Subcutaneous abdominal adipose tissue (tissue), 5 donors: Measurements from ENCODE around the gene C16orf87.
A peak's percentile ranks its signal among the peaks of the same experiment; 100 is the strongest.

ENCODE experiments used
- H3K27ac ChIP-seq: one replicate; pipeline ENCODE4 v1.7.0; 2013; ENCODE audit warnings: low read depth, mild to moderate bottlenecking, inconsistent platforms, low read length, moderate library complexity
- H3K27me3 ChIP-seq, 5 donors: one replicate each; pipeline ENCODE4 v1.7.0; 2013; ENCODE audit warnings: low read length in 5 of 5, inconsistent platforms in 1 of 5; ENCODE audit not compliant: control insufficient read depth in 5 of 5, insufficient read depth in 4 of 5
- H3K36me3 ChIP-seq, 5 donors: one replicate each; pipeline ENCODE4 v1.7.0; 2013; ENCODE audit warnings: low read length in 5 of 5; ENCODE audit not compliant: control insufficient read depth in 5 of 5, insufficient read depth in 5 of 5
- H3K4me1 ChIP-seq, 5 donors: one replicate each; pipeline ENCODE4 v1.7.0; 2013; ENCODE audit warnings: low read length in 5 of 5, mild to moderate bottlenecking in 3 of 5, moderate library complexity in 1 of 5; ENCODE audit not compliant: control insufficient read depth in 5 of 5, insufficient read depth in 5 of 5
- H3K4me3 ChIP-seq, 5 donors: one replicate each; pipeline ENCODE4 v1.7.0; 2013; ENCODE audit warnings: low read length in 5 of 5, low read depth in 1 of 5
- H3K9ac ChIP-seq, 5 donors: one replicate each; pipeline ENCODE4 v1.7.0; 2013; ENCODE audit warnings: low read length in 5 of 5, mild to moderate bottlenecking in 4 of 5, moderate library complexity in 3 of 5
- H3K9me3 ChIP-seq, 5 donors: one replicate each; pipeline ENCODE4 v1.7.0; 2013; ENCODE audit warnings: low read length in 5 of 5; ENCODE audit not compliant: control insufficient read depth in 5 of 5
- donor health status: healthy.
- donor health status: healthy.
- donor health status: healthy.
- donor health status: healthy.
- donor health status: healthy.

C16orf87 gene

DNA sequence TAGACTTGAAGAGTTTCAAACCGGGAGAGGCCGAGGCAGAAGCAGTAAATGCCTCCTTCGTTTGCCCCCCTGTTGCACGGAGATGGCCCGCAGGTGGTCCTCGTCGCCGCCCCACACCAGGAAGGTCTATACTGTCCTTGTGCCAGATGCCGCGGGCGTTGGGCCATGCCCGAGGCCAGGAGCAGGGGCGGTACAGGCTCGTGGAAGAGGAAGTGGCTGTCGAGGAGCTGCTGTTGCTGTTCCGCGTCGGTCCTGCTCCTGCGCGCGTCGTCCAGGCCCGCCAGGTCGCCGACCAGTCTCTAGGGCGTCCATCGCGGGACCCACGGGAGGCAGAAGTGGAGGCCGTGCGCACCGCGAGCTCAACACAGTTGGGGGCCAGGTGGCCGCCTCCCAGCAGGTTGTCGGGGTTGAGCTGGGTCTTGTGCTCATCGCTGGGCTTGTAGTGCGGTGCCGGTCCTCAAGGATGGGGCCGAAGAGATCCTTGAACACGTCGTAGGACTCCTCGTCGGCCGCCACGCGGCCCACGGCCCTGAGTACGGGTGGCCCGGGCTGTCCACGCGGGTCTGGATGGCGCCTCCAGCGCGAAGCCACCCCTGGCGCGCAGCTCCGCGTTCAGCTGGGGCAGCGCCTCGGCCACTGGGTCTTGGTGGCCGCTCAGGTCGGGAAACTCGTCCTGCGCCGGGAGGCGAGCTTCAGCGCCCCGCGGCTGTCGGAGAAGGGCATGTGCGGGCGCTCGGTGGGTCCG lies 13.1 kb upstream of the C16orf87 start:
- H3K4me1 ChIP-seq = peaks cover 0 to 5% (median 3%) of the 10 kb centered on the region in 5 donors
- no peaks in the 10 kb centered on the region for H3K36me3 ChIP-seq
- H3K9me3 ChIP-seq = peaks cover 0 to 4% (median 0%) of the 10 kb centered on the region in 5 donors
- no peak overlapping the region for H3K27ac ChIP-seq
- peaks cover 4 to 14% (median 6%) of the 10 kb centered on the region in 5 donors for H3K27me3 ChIP-seq
- H3K9ac ChIP-seq = no peak overlapping the region
- H3K4me3 ChIP-seq = peak overlapping the region in 2 of 5 donors; percentile 6 to 21

DNA sequence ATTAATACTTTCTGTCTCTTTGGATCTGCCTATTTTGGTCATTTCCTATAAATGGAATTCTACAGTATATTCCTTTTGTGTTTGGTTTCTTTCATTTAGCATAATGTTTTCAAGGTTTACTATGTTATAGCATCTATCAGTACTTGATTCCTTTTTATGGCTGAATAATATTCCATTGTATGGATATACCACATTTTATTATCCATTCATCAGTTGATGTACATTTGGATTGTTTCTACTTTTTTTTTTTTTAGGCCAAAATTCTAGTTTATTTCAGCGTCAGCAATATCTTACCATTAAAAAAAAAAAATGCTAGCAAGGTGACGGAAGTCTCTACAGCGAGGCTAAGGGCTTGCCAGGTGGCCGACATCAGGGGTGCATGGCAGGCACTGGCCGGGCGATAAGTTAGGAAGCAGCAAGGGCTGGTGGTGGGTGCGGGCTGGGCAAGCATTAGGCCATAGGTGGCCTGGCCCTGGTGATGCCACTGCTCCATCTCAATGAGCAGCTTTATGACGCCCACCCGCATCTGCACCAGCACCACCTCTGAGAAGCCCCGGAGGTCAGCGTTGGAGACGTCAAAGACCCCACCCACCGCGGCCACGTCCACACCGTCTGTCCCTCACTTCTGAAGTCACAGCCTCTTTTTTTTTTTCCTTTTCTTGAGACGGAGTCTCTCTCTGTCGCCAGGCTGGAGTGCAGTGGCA lies 11.4 kb upstream of the C16orf87 start:
- Histone ChIP-seq H3K4me1 (peaks cover 0 to 5% (median 3%) of the 10 kb centered on the region in 5 donors), H3K27ac (no peak overlapping the region), H3K36me3 (no peaks in the 10 kb centered on the region), H3K9ac (no peak overlapping the region), H3K27me3 (peaks cover 4 to 14% (median 6%) of the 10 kb centered on the region in 5 donors), H3K9me3 (peaks cover 0 to 4% (median 0%) of the 10 kb centered on the region in 5 donors), H3K4me3 (no peak overlapping the region)

DNA sequence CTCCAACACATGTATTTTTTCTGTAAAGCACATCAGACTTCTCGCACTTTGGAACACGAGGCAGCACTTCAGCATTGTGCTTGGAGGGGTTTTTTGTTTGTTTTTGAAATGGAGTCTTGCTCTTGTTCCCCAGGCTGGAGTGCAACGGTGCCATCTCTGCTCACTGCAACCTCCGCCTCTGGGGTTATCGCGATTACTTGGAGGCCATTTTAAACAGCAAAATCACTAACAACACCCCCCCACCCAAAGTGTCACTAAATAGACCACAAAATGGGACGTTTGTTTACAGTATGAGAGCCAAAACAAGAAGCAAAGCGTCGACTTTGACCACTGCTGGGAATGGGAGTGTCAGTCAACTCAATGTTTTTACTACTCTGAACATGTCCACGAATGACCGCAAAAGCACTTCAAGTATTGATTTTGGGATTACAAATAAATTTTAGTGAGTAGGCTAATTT lies 9.0 kb upstream of the C16orf87 start:
- H3K9me3 ChIP-seq = peaks cover 0 to 4% (median 0%) of the 10 kb centered on the region in 5 donors
- no peaks in the 10 kb centered on the region for H3K36me3 ChIP-seq
- no peak overlapping the region for H3K27ac ChIP-seq
- peaks cover 4 to 10% (median 6%) of the 10 kb centered on the region in 5 donors for H3K27me3 ChIP-seq
- H3K4me1 ChIP-seq = peaks cover 0 to 5% (median 3%) of the 10 kb centered on the region in 5 donors
- no peak overlapping the region for H3K4me3 ChIP-seq
- H3K9ac ChIP-seq = no peak overlapping the region

DNA sequence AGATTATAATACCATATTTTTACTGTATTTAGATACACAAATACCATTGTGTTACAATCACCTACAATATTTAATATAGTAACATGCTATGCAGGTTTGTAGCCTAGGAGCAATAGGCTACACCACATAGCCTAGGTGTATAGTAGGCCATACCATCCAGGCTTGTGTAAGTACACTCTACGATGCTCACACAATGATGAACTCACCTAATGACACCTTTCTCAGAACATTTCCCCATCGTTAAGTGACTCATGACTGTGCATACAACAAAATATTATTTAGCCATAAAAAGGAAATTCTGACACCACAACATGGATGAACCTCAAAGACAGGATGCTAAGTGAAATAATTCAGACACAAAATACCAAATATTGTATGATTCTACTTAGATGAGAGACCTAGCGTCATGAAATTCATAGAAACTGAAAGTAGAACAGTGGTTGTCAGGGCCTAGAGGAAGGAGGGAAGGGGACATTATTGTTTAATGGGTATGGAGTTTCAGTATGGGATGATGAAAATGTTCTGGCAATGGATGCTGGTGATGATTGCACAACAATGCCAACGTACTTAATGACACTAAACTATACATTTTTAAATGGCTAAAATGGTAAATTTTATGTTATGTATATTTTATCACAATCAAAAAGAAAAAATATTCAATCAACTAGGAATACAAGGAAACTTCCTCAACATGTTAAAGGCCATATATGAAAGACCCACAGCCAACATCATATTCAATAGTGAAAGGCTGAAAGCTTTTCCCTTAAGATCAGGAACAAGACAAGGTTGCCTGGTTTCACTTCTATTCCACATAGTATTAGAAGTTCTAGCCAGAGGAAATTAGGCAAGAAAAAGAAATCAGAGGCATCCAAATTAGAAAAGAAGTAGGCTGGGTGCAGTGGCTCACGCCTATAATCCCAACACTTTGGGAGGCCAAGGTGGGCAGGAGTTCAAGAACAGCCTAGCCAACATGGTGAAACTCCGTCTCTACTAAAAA lies 5.9 kb upstream of the C16orf87 start:
- Histone ChIP-seq H3K9ac (no peak overlapping the region), H3K4me3 (no peak overlapping the region), H3K27me3 (no peaks in the 10 kb centered on the region), H3K36me3 (no peaks in the 10 kb centered on the region), H3K4me1 (no peaks in the 10 kb centered on the region), H3K9me3 (no peaks in the 10 kb centered on the region), H3K27ac (no peak overlapping the region)

DNA sequence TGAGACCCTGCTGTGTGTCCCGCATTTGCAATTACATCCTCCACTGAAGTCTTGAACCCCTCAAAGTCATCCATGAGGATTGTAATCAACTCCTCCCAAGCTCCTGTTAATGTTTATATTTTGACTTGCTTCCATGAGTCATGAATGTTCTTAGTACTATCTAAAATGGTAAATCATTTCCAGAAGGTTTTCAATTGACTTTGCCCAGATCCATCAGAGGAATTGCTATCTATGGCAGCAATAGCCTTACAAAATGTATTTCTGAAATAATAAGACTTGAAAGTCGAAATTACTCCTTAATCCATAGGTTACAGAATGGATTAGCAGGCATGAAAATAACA lies 2.5 kb upstream of the C16orf87 start:
- Histone ChIP-seq H3K9me3 (no peaks in the 10 kb centered on the region), H3K27me3 (no peaks in the 10 kb centered on the region), H3K4me1 (peaks cover 0 to 20% (median 16%) of the 10 kb centered on the region in 5 donors), H3K4me3 (no peak overlapping the region), H3K27ac (no peak overlapping the region), H3K36me3 (no peaks in the 10 kb centered on the region), H3K9ac (no peak overlapping the region)

DNA sequence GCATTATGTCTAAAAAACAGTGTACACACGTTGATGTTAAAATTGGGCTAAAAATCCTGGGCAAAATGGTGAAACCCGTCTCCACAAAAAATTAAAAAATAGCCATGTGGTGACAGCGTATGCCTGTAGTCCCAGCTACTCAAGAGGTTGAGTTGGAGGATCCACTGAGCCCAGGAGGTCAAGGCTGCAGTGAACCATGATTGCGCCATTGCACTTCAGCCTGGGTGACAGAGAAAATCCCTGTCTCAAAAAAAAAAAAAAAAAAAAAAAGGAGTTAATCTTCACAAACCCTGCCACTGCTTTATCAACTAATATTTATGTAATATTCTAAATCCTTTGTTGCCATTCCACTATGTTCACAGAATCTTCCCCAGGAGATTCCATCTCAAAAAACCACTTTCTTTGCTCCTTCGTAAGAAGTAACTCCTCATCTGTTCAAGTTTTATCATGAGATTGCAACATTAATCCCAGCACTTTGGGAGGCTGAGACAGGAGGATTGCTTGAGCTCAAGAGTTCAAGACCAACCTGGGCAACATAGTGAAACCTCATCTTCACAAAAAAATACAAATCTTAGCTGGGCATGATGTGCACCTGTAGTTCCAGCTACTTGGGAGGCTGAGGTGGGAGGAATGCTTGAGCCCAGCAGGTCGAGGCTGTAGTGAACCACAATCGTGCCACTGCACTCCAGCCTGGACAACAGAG lies 1.9 kb upstream of the C16orf87 start:
- Histone ChIP-seq H3K4me1 (peaks cover 0 to 20% (median 16%) of the 10 kb centered on the region in 5 donors), H3K9ac (no peak overlapping the region), H3K9me3 (no peaks in the 10 kb centered on the region), H3K4me3 (no peak overlapping the region), H3K36me3 (no peaks in the 10 kb centered on the region), H3K27ac (no peak overlapping the region), H3K27me3 (no peaks in the 10 kb centered on the region)

DNA sequence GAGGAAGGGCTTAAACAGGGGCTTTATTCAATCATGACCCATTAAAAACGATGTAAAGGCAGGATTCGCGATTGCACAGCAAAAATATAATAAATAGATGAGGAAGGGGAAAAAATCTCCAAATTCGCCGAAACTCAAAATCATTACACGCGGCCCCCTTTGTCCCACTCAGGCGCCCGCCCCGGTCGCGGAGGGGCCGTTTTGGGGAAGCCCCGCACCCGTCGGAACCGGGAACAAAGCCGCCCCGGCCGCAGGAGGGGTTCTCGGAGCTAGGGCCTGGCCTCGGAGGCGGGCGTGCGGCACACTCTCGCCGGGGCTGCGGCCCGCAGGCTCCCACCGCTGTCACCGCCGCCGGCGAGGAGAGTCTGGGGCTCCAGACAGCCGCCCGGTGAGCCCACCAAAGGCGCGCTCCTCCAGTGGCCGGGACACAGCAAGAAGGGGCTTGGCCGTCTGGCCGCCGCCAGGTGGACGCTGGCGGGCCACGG lies 521 bp downstream of the C16orf87 start:
- Histone ChIP-seq H3K9ac (peak overlapping the region; percentile 71 to 92 (median 87)), H3K4me3 (peak overlapping the region; percentile 71 to 83 (median 82)), H3K9me3 (no peaks in the 10 kb centered on the region), H3K36me3 (no peaks in the 10 kb centered on the region), H3K4me1 (peaks cover 0 to 20% (median 16%) of the 10 kb centered on the region in 5 donors), H3K27me3 (no peaks in the 10 kb centered on the region), H3K27ac (peak overlapping the region; percentile 81)

DNA sequence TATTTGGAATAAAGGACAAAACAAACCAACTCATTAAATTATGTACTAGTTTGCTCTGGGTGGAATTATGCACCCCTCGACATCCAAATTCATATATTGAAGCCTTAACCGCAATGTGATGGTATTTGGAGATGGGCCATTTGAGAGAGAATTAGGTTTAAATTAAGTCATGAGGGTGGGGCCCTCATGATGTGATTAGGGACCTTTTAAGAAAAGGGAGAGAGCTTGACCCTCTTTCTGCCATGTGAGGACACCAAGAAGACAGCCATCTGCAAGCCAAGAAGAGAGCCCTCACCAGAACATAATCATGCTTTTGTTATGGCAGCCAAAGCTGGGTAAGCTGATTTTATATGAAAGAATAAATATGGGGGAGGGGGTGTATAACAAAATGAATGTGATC lies 2.0 kb downstream of the C16orf87 start:
- Histone ChIP-seq H3K9me3 (no peaks in the 10 kb centered on the region), H3K9ac (peak overlapping the region in 1 of 5 donors; percentile 92), H3K4me1 (peaks cover 0 to 20% (median 16%) of the 10 kb centered on the region in 5 donors), H3K27ac (no peak overlapping the region), H3K36me3 (no peaks in the 10 kb centered on the region), H3K4me3 (no peak overlapping the region), H3K27me3 (no peaks in the 10 kb centered on the region)

DNA sequence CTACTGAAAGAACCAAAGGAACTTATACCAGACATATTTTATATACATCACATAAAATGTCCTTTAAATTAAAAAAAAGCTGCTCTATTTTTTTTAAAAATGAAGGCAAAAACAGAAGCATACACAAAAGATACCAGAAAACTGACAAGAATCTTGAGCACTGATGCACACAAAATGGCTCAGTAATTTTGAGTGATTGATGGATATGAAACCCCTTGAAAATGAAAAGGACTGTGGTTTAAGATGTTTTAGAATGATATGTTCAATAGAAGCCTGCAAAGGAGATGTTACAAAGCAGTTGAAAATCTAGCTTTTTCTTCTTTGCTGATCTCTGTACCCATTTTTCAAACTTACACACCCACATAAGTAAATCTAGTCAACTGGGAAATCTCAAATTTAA lies 2.7 kb downstream of the C16orf87 start:
- Histone ChIP-seq H3K36me3 (peaks cover 0 to 5% (median 0%) of the 10 kb centered on the region in 5 donors), H3K9ac (no peak overlapping the region), H3K9me3 (no peaks in the 10 kb centered on the region), H3K27me3 (no peaks in the 10 kb centered on the region), H3K27ac (no peak overlapping the region), H3K4me1 (peaks cover 0 to 20% (median 16%) of the 10 kb centered on the region in 5 donors), H3K4me3 (no peak overlapping the region)
